ENCODE results near the gene PKD2. TPM values are rescaled to one million over a fixed set of nuclear protein-coding genes. Genes with fewer than 3 reads are reported as not detected.
A peak's percentile ranks its signal among the peaks of the same experiment; 100 is the strongest.

Gene PKD2
- total RNA-seq (ENCODE audit: low replicate concordance): 47.5 and 54.5 TPM in 2 replicates
- long read RNA-seq, partial matches to known transcripts: 13 of 22 reads
- long read RNA-seq, other reads (novel, unspliced or antisense): 8 of 22 reads

GRCh38 chr4:88007304-88008121, at the start of gene PKD2:
TSS of gene PKD2 (plus strand) at chr4:88007635. CDS start at chr4:88007734, 99 bp downstream.
- H3K27me3 Mint-ChIP-seq: peaks cover 7% of the 10 kb centered on the region
- no peak for TF ChIP-seq CTCF (conservative IDR thresholded peaks at IDR 0.05)
- H3K27ac Mint-ChIP-seq: peak within 1 kb of the TSS; percentile 80
- peaks cover 27% of the 10 kb centered on the region for H3K4me1 Mint-ChIP-seq (ENCODE audit: unreplicated experiment)
- H3K9me3 Mint-ChIP-seq: no peaks in the 10 kb centered on the region
- H3K36me3 Mint-ChIP-seq: peaks cover 13% of the 10 kb centered on the region
- peak; percentile 86 for DNase-seq (ENCODE audit: extremely low spot score, unreplicated experiment)
- H3K4me3 Mint-ChIP-seq: peak within 1 kb of the TSS; percentile 92

- Mint-ChIP-seq H3K4me1 (ENCODE audit: unreplicated experiment) (no peaks in the 10 kb centered on the region), H3K9me3 (no peaks in the 10 kb centered on the region), H3K36me3 (no peaks in the 10 kb centered on the region), H3K4me3 (no peak overlapping the region), H3K27ac (no peak overlapping the region), H3K27me3 (no peaks in the 10 kb centered on the region)
- no peak for DNase-seq (ENCODE audit: extremely low spot score, unreplicated experiment)
- no peak for TF ChIP-seq CTCF (conservative IDR thresholded peaks at IDR 0.05)
Measured at GRCh38 chr4:87961993-87962392, 45.4 kb upstream of the PKD2 start.

GRCh38 chr4:87962398-87963146, 44.9 kb upstream of the PKD2 start:
- Mint-ChIP-seq H3K9me3 (no peaks in the 10 kb centered on the region), H3K4me1 (ENCODE audit: unreplicated experiment) (no peaks in the 10 kb centered on the region), H3K36me3 (no peaks in the 10 kb centered on the region), H3K27me3 (no peaks in the 10 kb centered on the region), H3K4me3 (no peak overlapping the region), H3K27ac (no peak overlapping the region)
- DNase-seq (ENCODE audit: extremely low spot score, unreplicated experiment): no peak
- no peak for TF ChIP-seq CTCF (conservative IDR thresholded peaks at IDR 0.05)

- DNase-seq (ENCODE audit: extremely low spot score, unreplicated experiment): no peak
- H3K4me1 Mint-ChIP-seq (ENCODE audit: unreplicated experiment): no peaks in the 10 kb centered on the region
- TF ChIP-seq CTCF (conservative IDR thresholded peaks at IDR 0.05): no peak
- H3K27me3 Mint-ChIP-seq: no peaks in the 10 kb centered on the region
- no peak overlapping the region for H3K4me3 Mint-ChIP-seq
- no peak overlapping the region for H3K27ac Mint-ChIP-seq
- H3K36me3 Mint-ChIP-seq: no peaks in the 10 kb centered on the region
- H3K9me3 Mint-ChIP-seq: no peaks in the 10 kb centered on the region
Measured at GRCh38 chr4:87965501-87965975, 41.9 kb upstream of the PKD2 start.

GRCh38 chr4:87966095-87966496, 41.3 kb upstream of the PKD2 start:
- no peak for TF ChIP-seq CTCF (conservative IDR thresholded peaks at IDR 0.05)
- no peaks in the 10 kb centered on the region for H3K27me3 Mint-ChIP-seq

More at GRCh38 chr4:87966095-87966496, 41.3 kb upstream of the PKD2 start:
- Mint-ChIP-seq H3K9me3 (no peaks in the 10 kb centered on the region), H3K4me1 (ENCODE audit: unreplicated experiment) (no peaks in the 10 kb centered on the region), H3K36me3 (no peaks in the 10 kb centered on the region), H3K27ac (no peak overlapping the region), H3K4me3 (no peak overlapping the region)
- DNase-seq (ENCODE audit: extremely low spot score, unreplicated experiment): no peak
